ENCODE data around the gene NOSTRIN.

Gene NOSTRIN

GRCh38 chr2:168895771-168896170 is 93.3 kb downstream of the NOSTRIN start:
- H3K9me3 Mint-ChIP-seq: no peaks in the 10 kb centered on the region
- H3K4me3 Mint-ChIP-seq: no peak overlapping the region
- H3K4me1 Mint-ChIP-seq: no peaks in the 10 kb centered on the region
- H3K36me3 Mint-ChIP-seq: no peaks in the 10 kb centered on the region
- ATAC-seq (ENCODE audit: low read depth): no peak
- no peak overlapping the region for H3K27ac Mint-ChIP-seq
- H3K27me3 Mint-ChIP-seq: no peaks in the 10 kb centered on the region
- no peak for DNase-seq (ENCODE audit: low spot score in 2 of 2)

GRCh38 chr2:168896783-168897182 is 94.3 kb downstream of the NOSTRIN start:
- H3K27me3 Mint-ChIP-seq: no peaks in the 10 kb centered on the region
- ATAC-seq (ENCODE audit: low read depth) (no peak), DNase-seq (ENCODE audit: low spot score in 2 of 2) (no peak)
- no peaks in the 10 kb centered on the region for H3K9me3 Mint-ChIP-seq
- H3K36me3 Mint-ChIP-seq: no peaks in the 10 kb centered on the region
- H3K4me1 Mint-ChIP-seq: no peaks in the 10 kb centered on the region
- no peak overlapping the region for H3K27ac Mint-ChIP-seq
- no peak overlapping the region for H3K4me3 Mint-ChIP-seq

GRCh38 chr2:168897449-168897848 is 95.0 kb downstream of the NOSTRIN start:
- no peaks in the 10 kb centered on the region for H3K36me3 Mint-ChIP-seq
- no peak overlapping the region for H3K4me3 Mint-ChIP-seq
- H3K27ac Mint-ChIP-seq: no peak overlapping the region
- ATAC-seq (ENCODE audit: low read depth) (no peak), DNase-seq (ENCODE audit: low spot score in 2 of 2) (no peak)
- no peaks in the 10 kb centered on the region for H3K27me3 Mint-ChIP-seq
- no peaks in the 10 kb centered on the region for H3K4me1 Mint-ChIP-seq
- no peaks in the 10 kb centered on the region for H3K9me3 Mint-ChIP-seq

- ATAC-seq (ENCODE audit: low read depth): no peak
- H3K9me3 Mint-ChIP-seq: no peaks in the 10 kb centered on the region
- H3K36me3 Mint-ChIP-seq: no peaks in the 10 kb centered on the region
These were observed 98.6 kb downstream of the NOSTRIN start, which contains the start of gene G6PC2 for GRCh38 chr2:168901003-168901402. Gene G6PC2 (plus strand): TSS chr2:168901291. CDS start chr2:168901332, 41 bp downstream.

GRCh38 chr2:168903888-168904287 is 101.5 kb downstream of the NOSTRIN start:
- no peaks in the 10 kb centered on the region for H3K36me3 Mint-ChIP-seq
- DNase-seq (ENCODE audit: low spot score in 2 of 2) (no peak), ATAC-seq (ENCODE audit: low read depth) (no peak)
- H3K27me3 Mint-ChIP-seq: peaks cover 6% of the 10 kb centered on the region
- no peaks in the 10 kb centered on the region for H3K4me1 Mint-ChIP-seq
- no peak overlapping the region for H3K4me3 Mint-ChIP-seq
- no peaks in the 10 kb centered on the region for H3K9me3 Mint-ChIP-seq
- no peak overlapping the region for H3K27ac Mint-ChIP-seq

More at GRCh38 chr2:168901003-168901402, 98.6 kb downstream of the NOSTRIN start, which contains the start of gene G6PC2:
- no peak within 1 kb of the TSS for H3K4me3 Mint-ChIP-seq
- no peaks in the 10 kb centered on the region for H3K4me1 Mint-ChIP-seq
- DNase-seq (ENCODE audit: low spot score in 2 of 2): no peak
- H3K27me3 Mint-ChIP-seq: peaks cover 1% of the 10 kb centered on the region
- H3K27ac Mint-ChIP-seq: no peak within 1 kb of the TSS

- ATAC-seq (ENCODE audit: low read depth) (no peak), DNase-seq (ENCODE audit: low spot score in 2 of 2) (no peak)
- H3K4me3 Mint-ChIP-seq: no peak overlapping the region
- H3K9me3 Mint-ChIP-seq: no peaks in the 10 kb centered on the region
- no peak overlapping the region for H3K27ac Mint-ChIP-seq
- no peaks in the 10 kb centered on the region for H3K4me1 Mint-ChIP-seq
- H3K36me3 Mint-ChIP-seq: no peaks in the 10 kb centered on the region
- H3K27me3 Mint-ChIP-seq: peaks cover 6% of the 10 kb centered on the region
These were observed 101.9 kb downstream of the NOSTRIN start for GRCh38 chr2:168904358-168904757.

- H3K36me3 Mint-ChIP-seq: no peaks in the 10 kb centered on the region
- ATAC-seq (ENCODE audit: low read depth) (no peak), DNase-seq (ENCODE audit: low spot score in 2 of 2) (no peak)
- H3K4me3 Mint-ChIP-seq: no peak overlapping the region
- no peaks in the 10 kb centered on the region for H3K4me1 Mint-ChIP-seq
- peaks cover 6% of the 10 kb centered on the region for H3K27me3 Mint-ChIP-seq
- no peaks in the 10 kb centered on the region for H3K9me3 Mint-ChIP-seq
- H3K27ac Mint-ChIP-seq: peak overlapping the region; percentile 60
These were observed 105.7 kb downstream of the NOSTRIN start for GRCh38 chr2:168907940-168908662.

GRCh38 chr2:168910330-168910729 is 107.9 kb downstream of the NOSTRIN start:
- Mint-ChIP-seq H3K36me3 (no peaks in the 10 kb centered on the region), H3K4me3 (no peak overlapping the region), H3K4me1 (no peaks in the 10 kb centered on the region), H3K27ac (no peak overlapping the region), H3K27me3 (peaks cover 9% of the 10 kb centered on the region), H3K9me3 (no peaks in the 10 kb centered on the region)
- DNase-seq (ENCODE audit: low spot score in 2 of 2): no peak
- no peak for ATAC-seq (ENCODE audit: low read depth)

- Mint-ChIP-seq H3K27me3 (peaks cover 7% of the 10 kb centered on the region), H3K27ac (no peak overlapping the region), H3K4me1 (no peaks in the 10 kb centered on the region), H3K4me3 (no peak overlapping the region), H3K36me3 (no peaks in the 10 kb centered on the region), H3K9me3 (no peaks in the 10 kb centered on the region)
- DNase-seq (ENCODE audit: low spot score in 2 of 2): no peak
- no peak for ATAC-seq (ENCODE audit: low read depth)
These were observed 110.0 kb downstream of the NOSTRIN start for GRCh38 chr2:168912466-168912865.

GRCh38 chr2:168912901-168913369 is 110.5 kb downstream of the NOSTRIN start:
- Mint-ChIP-seq H3K27ac (no peak overlapping the region), H3K4me3 (no peak overlapping the region), H3K4me1 (no peaks in the 10 kb centered on the region), H3K36me3 (no peaks in the 10 kb centered on the region), H3K9me3 (no peaks in the 10 kb centered on the region), H3K27me3 (peaks cover 3% of the 10 kb centered on the region)
- ATAC-seq (ENCODE audit: low read depth) (no peak), DNase-seq (ENCODE audit: low spot score in 2 of 2) (no peak)

GRCh38 chr2:168913495-168913894 is 111.1 kb downstream of the NOSTRIN start:
- Mint-ChIP-seq H3K9me3 (no peaks in the 10 kb centered on the region), H3K27me3 (peaks cover 3% of the 10 kb centered on the region), H3K36me3 (no peaks in the 10 kb centered on the region), H3K27ac (no peak overlapping the region), H3K4me3 (no peak overlapping the region), H3K4me1 (no peaks in the 10 kb centered on the region)
- DNase-seq (ENCODE audit: low spot score in 2 of 2) (no peak), ATAC-seq (ENCODE audit: low read depth) (no peak)

All from memory B cell (primary cell).